Measurements from ENCODE around the gene VPS41.
"Not testable (repeated sequence)": the region's sequence is repeated elsewhere in the genome, so short reads cannot be mapped to it uniquely, and the experiment has no call there.

DNA sequence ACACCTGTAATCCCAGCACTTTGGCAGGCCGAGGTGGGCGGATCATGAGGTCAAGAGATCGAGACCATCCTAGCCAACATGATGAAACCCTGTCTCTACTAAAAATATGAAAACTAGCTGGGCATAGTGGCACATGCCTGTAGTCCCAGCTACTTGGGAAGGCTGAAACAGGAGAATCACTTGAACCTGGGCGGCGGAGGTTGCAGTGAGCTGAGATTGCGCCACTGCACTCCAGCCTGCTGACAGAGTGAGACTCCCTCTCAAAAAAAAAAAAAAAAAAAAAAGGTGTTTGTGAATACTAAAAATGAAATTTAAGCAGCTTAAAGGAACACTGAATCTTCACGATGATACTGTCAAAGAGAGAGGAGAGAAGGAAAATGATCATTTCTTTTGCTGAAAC lies 54.0 kb downstream of the VPS41 start:
- not testable (repeated sequence) for TF ChIP-seq CTCF, POLR2A, EP300 (IDR thresholded peaks at IDR 0.05)

All from sigmoid colon (tissue), 4 donors.